Measurements from ENCODE around the gene FAM117A. TPM values are rescaled to one million over a fixed set of nuclear protein-coding genes. Genes with fewer than 3 reads are reported as not detected.

Gene FAM117A
- total and polyA plus RNA-seq, 2 donors from 2014 or later = 11.1 to 12.9 TPM

GRCh38 chr17:49705254-49705653 is 58.7 kb downstream of the FAM117A start:
- H3K4me3 ChIP-seq (ENCODE audit: low read length in 3 of 3) = no peak overlapping the region
- no peaks in the 10 kb centered on the region for H3K9me3 ChIP-seq (ENCODE audit: control insufficient read depth in 2 of 3, insufficient read depth in 1 of 3, low read length in 3 of 3)
- intact Hi-C loops (cut with DNase I) = loop anchor here (10.0 kb wide), 1 partner anchor 70 kb away; no protein-coding TSS in a partner anchor
- no peak for FAIRE-seq
- peaks cover 11 to 49% (median 33%) of the 10 kb centered on the region in 3 donors for H3K36me3 ChIP-seq (ENCODE audit: control insufficient read depth in 2 of 3, insufficient read depth in 3 of 3, low read length in 3 of 3)
- TF ChIP-seq, protein P1, sequence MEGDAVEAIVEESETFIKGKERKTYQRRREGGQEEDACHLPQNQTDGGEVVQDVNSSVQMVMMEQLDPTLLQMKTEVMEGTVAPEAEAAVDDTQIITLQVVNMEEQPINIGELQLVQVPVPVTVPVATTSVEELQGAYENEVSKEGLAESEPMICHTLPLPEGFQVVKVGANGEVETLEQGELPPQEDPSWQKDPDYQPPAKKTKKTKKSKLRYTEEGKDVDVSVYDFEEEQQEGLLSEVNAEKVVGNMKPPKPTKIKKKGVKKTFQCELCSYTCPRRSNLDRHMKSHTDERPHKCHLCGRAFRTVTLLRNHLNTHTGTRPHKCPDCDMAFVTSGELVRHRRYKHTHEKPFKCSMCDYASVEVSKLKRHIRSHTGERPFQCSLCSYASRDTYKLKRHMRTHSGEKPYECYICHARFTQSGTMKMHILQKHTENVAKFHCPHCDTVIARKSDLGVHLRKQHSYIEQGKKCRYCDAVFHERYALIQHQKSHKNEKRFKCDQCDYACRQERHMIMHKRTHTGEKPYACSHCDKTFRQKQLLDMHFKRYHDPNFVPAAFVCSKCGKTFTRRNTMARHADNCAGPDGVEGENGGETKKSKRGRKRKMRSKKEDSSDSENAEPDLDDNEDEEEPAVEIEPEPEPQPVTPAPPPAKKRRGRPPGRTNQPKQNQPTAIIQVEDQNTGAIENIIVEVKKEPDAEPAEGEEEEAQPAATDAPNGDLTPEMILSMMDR (IDR thresholded peaks at IDR 0.05; ENCODE audit: borderline replicate concordance, extremely low read depth, insufficient read depth) = no peak
- no peak overlapping the region for H3K27ac ChIP-seq (ENCODE audit: low read depth in 2 of 2, low read length in 2 of 2)
- DNase-seq = no peak
- no peak overlapping the region for H3K9ac ChIP-seq (ENCODE audit: low read length in 3 of 3)
- H3K27me3 ChIP-seq (ENCODE audit: control insufficient read depth, insufficient read depth, low read length) = no peaks in the 10 kb centered on the region
- peaks cover 0 to 13% (median 4%) of the 10 kb centered on the region in 3 donors for H3K4me1 ChIP-seq (ENCODE audit: control insufficient read depth in 2 of 3, insufficient read depth in 2 of 3, low read depth in 1 of 3, low read length in 3 of 3)

- Histone ChIP-seq H3K4me1 (ENCODE audit: control insufficient read depth in 2 of 3, insufficient read depth in 2 of 3, low read depth in 1 of 3, low read length in 3 of 3) (peaks cover 0 to 12% (median 4%) of the 10 kb centered on the region in 3 donors), H3K4me3 (ENCODE audit: low read length in 3 of 3) (no peak overlapping the region), H3K27me3 (ENCODE audit: control insufficient read depth, insufficient read depth, low read length) (no peaks in the 10 kb centered on the region), H3K36me3 (ENCODE audit: control insufficient read depth in 2 of 3, insufficient read depth in 3 of 3, low read length in 3 of 3) (peaks cover 11 to 51% (median 38%) of the 10 kb centered on the region in 3 donors), H3K9me3 (ENCODE audit: control insufficient read depth in 2 of 3, insufficient read depth in 1 of 3, low read length in 3 of 3) (no peaks in the 10 kb centered on the region), H3K27ac (ENCODE audit: low read depth in 2 of 2, low read length in 2 of 2) (no peak overlapping the region), H3K9ac (ENCODE audit: low read length in 3 of 3) (no peak overlapping the region)
- no peak for FAIRE-seq
- TF ChIP-seq, protein P1 (IDR thresholded peaks at IDR 0.05; ENCODE audit: borderline replicate concordance, extremely low read depth, insufficient read depth) = peak; percentile 57
- intact Hi-C loops (cut with DNase I) = loop anchor here (10.0 kb wide), 1 partner anchor 71 kb away; no protein-coding TSS in a partner anchor
- peak in 2 of 5 donors; percentile 24 to 52 for DNase-seq
These were observed 60.2 kb downstream of the FAM117A start for GRCh38 chr17:49703557-49704277.

DNA sequence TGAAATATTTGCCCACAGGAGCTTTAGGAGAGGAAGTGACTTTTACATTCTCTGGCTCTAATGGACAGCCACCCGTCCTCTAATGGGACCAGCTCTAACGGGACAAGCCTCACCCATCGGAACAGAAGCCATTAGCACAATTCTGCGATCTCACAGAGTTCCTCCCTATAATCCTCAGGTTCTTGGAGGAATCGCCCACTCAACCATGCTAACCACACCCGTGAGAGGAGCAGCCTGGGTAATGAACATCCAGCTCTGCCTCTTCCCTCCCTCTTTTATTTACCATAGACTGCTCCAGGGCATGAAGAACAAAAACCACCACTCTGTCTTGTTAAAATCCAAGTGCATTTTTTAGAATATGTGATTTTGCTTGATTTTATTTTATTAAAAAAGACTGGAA is 63.0 kb downstream of the FAM117A start:
- Histone ChIP-seq H3K4me1 (ENCODE audit: control insufficient read depth in 2 of 3, insufficient read depth in 2 of 3, low read depth in 1 of 3, low read length in 3 of 3) (no peaks in the 10 kb centered on the region), H3K27ac (ENCODE audit: low read depth in 2 of 2, low read length in 2 of 2) (no peak overlapping the region), H3K9ac (ENCODE audit: low read length in 3 of 3) (no peak overlapping the region), H3K9me3 (ENCODE audit: control insufficient read depth in 2 of 3, insufficient read depth in 1 of 3, low read length in 3 of 3) (no peaks in the 10 kb centered on the region), H3K27me3 (ENCODE audit: control insufficient read depth, insufficient read depth, low read length) (no peaks in the 10 kb centered on the region), H3K36me3 (ENCODE audit: control insufficient read depth in 2 of 3, insufficient read depth in 3 of 3, low read length in 3 of 3) (peaks cover 11 to 51% (median 38%) of the 10 kb centered on the region in 3 donors), H3K4me3 (ENCODE audit: low read length in 3 of 3) (no peak overlapping the region)
- intact Hi-C loops (cut with DNase I) = loop anchor here (10.0 kb wide), 1 partner anchor 74 kb away; no protein-coding TSS in a partner anchor
- FAIRE-seq (no peak), DNase-seq (no peak)
- TF ChIP-seq, protein P1 (IDR thresholded peaks at IDR 0.05; ENCODE audit: borderline replicate concordance, extremely low read depth, insufficient read depth) = no peak

Data from kidney (tissue), 14 donors.